HG03045 (cell line): ENCODE measurements around the gene RPS6KL1.

Source experiments
- ATAC-seq: cut with Tn5 transposase; IDR thresholded peaks from one replicate; pipeline ENCODE4 v1.9.1; 2021; ENCODE audit warnings: mild to moderate bottlenecking, moderate library complexity; ENCODE audit not compliant: unreplicated experiment

Gene RPS6KL1

GRCh38 chr14:74952180-74952665 is 29.2 kb upstream of the RPS6KL1 start:
- no peak for ATAC-seq

GRCh38 chr14:74951443-74952179 is 28.6 kb upstream of the RPS6KL1 start:
- no peak for ATAC-seq

- ATAC-seq = no peak
Measured at GRCh38 chr14:74950795-74951442, 27.9 kb upstream of the RPS6KL1 start.

GRCh38 chr14:74949859-74950573 is 27.0 kb upstream of the RPS6KL1 start:
- no peak for ATAC-seq

- ATAC-seq = no peak
Measured at GRCh38 chr14:74949191-74949601, 26.1 kb upstream of the RPS6KL1 start.

GRCh38 chr14:74948228-74949175 is 25.4 kb upstream of the RPS6KL1 start:
- ATAC-seq = no peak

GRCh38 chr14:74947353-74948227 is 24.5 kb upstream of the RPS6KL1 start:
- no peak for ATAC-seq

- ATAC-seq = no peak
Measured at GRCh38 chr14:74946659-74947281, 23.7 kb upstream of the RPS6KL1 start.

GRCh38 chr14:74945852-74946658 is 23.0 kb upstream of the RPS6KL1 start:
- no peak for ATAC-seq

- no peak for ATAC-seq
Measured at GRCh38 chr14:74945261-74945851, 22.3 kb upstream of the RPS6KL1 start.

- ATAC-seq = peak; percentile 47
Measured at GRCh38 chr14:74942608-74943007, 19.5 kb upstream of the RPS6KL1 start.

GRCh38 chr14:74942181-74942580 is 19.1 kb upstream of the RPS6KL1 start:
- ATAC-seq = peak; percentile 18

GRCh38 chr14:74941676-74942097 is 18.6 kb upstream of the RPS6KL1 start:
- peak; percentile 59 for ATAC-seq

GRCh38 chr14:74940956-74941565 is 18.0 kb upstream of the RPS6KL1 start:
- no peak for ATAC-seq

GRCh38 chr14:74938531-74939495 is 15.8 kb upstream of the RPS6KL1 start:
- ATAC-seq = no peak

- no peak for ATAC-seq
Measured at GRCh38 chr14:74937171-74937570, 14.1 kb upstream of the RPS6KL1 start.
